GM23338 (cell line): ENCODE data around the gene FOXP1. TPM values are rescaled to one million over a fixed set of nuclear protein-coding genes. Genes with fewer than 3 reads are reported as not detected.

Source experiments
- ATAC-seq: fragments of 200-7000 bp; cut with Tn5 transposase; 3 replicates; pipeline ENCODE4 v1.9.1; 2020
- DNase-seq: peaks from one replicate; pipeline ENCODE4 v3.0.0-alpha.2; 2015; ENCODE audit warnings: low spot score
- H2AFZ ChIP-seq: fragments of 200-600 bp; sonication (generic); 2 replicates; pipeline ENCODE4 v1.8.0; 2016; ENCODE audit warnings: antibody characterized with exemption, mild to moderate bottlenecking, moderate library complexity
- H3F3A ChIP-seq: fragments of 200-600 bp; sonication (generic); replicated peaks from 2 replicates; pipeline ENCODE4 v1.8.0; 2017; ENCODE audit warnings: antibody characterized with exemption, mixed run types, low read depth
- H3K27ac ChIP-seq: fragments of 200-600 bp; sonication (generic); 2 replicates; pipeline ENCODE4 v1.6.1; 2016; ENCODE audit warnings: low read depth
- H3K27me3 ChIP-seq: fragments of 200-600 bp; sonication (generic); 2 replicates; pipeline ENCODE4 v1.8.0; 2016; ENCODE audit warnings: mild to moderate bottlenecking, mixed run types, moderate library complexity; ENCODE audit not compliant: insufficient read depth
- H3K36me3 ChIP-seq: fragments of 200-600 bp; sonication (generic); 2 replicates; pipeline ENCODE4 v1.8.0; 2016; ENCODE audit warnings: mild to moderate bottlenecking; ENCODE audit not compliant: insufficient read depth
- H3K4me1 ChIP-seq: fragments of 200-600 bp; sonication (generic); 2 replicates; pipeline ENCODE4 v1.8.0; 2016; ENCODE audit warnings: mild to moderate bottlenecking, moderate library complexity; ENCODE audit not compliant: insufficient read depth
- H3K4me2 ChIP-seq: fragments of 200-600 bp; sonication (generic); 2 replicates; pipeline ENCODE4 v1.7.1; 2017; ENCODE audit warnings: mixed run types
- H3K4me3 ChIP-seq: fragments of 200-600 bp; sonication (generic); 2 replicates; pipeline ENCODE4 v1.6.1; 2016; ENCODE audit warnings: mixed run types
- H3K79me2 ChIP-seq: fragments of 200-600 bp; sonication (generic); replicated peaks from 2 replicates; pipeline ENCODE4 v1.8.0; 2017; ENCODE audit warnings: mild to moderate bottlenecking; ENCODE audit not compliant: insufficient read depth
- H3K9me2 ChIP-seq: fragments of 200-600 bp; sonication (generic); 2 replicates; pipeline ENCODE4 v1.8.0; 2017; ENCODE audit not compliant: insufficient read depth
- H4K20me1 ChIP-seq: fragments of 200-600 bp; sonication (generic); replicated peaks from 2 replicates; pipeline ENCODE4 v1.8.0; 2017; ENCODE audit warnings: mild to moderate bottlenecking; ENCODE audit not compliant: insufficient read depth
- H3K27ac Mint-ChIP-seq: 2 replicates; pipeline ENCODE4 v1.8.0; 2020; ENCODE audit warnings: inconsistent platforms, mild to moderate bottlenecking, moderate library complexity, mixed read lengths
- H3K27me3 Mint-ChIP-seq: 3 replicates; pipeline ENCODE4 v1.8.0; 2022; ENCODE audit warnings: low read depth, mild to moderate bottlenecking, moderate library complexity, mixed read lengths, inconsistent platforms; ENCODE audit not compliant: insufficient read depth, poor library complexity
- H3K36me3 Mint-ChIP-seq: 3 replicates; pipeline ENCODE4 v1.8.0; 2021; ENCODE audit warnings: low read depth, mild to moderate bottlenecking, inconsistent platforms, moderate library complexity, mixed read lengths
- H3K4me1 Mint-ChIP-seq: 3 replicates; pipeline ENCODE4 v1.8.0; 2020; ENCODE audit warnings: mild to moderate bottlenecking, inconsistent platforms, mixed read lengths
- H3K4me3 Mint-ChIP-seq: 3 replicates; pipeline ENCODE4 v1.8.0; 2021; ENCODE audit warnings: moderate library complexity, mild to moderate bottlenecking, inconsistent platforms, mixed read lengths
- H3K9me3 Mint-ChIP-seq: 3 replicates; pipeline ENCODE4 v1.8.0; 2020; ENCODE audit warnings: moderate library complexity, mild to moderate bottlenecking, inconsistent platforms, mixed read lengths
- CREB1 ChIP-seq: fragments of 250-450 bp; sonication (Bioruptor Pico); IDR thresholded peaks from 2 replicates; pipeline ENCODE4 v1.5.0; 2020; ENCODE audit warnings: low read depth, mild to moderate bottlenecking, moderate library complexity
- EZH2phosphoT487 ChIP-seq: fragments of 200-600 bp; sonication (generic); IDR thresholded peaks from one replicate; pipeline ENCODE4 v1.8.1; 2018; ENCODE audit warnings: antibody characterized with exemption; ENCODE audit not compliant: unreplicated experiment
- JUNB ChIP-seq: IDR thresholded peaks from one replicate; pipeline ENCODE4 v1.6.1; 2016; ENCODE audit warnings: antibody characterized with exemption; ENCODE audit not compliant: unreplicated experiment
- NANOG ChIP-seq: IDR thresholded peaks from 2 replicates; pipeline ENCODE4 v1.6.1; 2016; ENCODE audit warnings: antibody characterized with exemption, borderline replicate concordance
- POLR2AphosphoS5 ChIP-seq: IDR thresholded peaks from 2 replicates; pipeline ENCODE4 v1.6.1; 2016; ENCODE audit warnings: antibody characterized with exemption, low read depth
- STAT1 ChIP-seq: IDR thresholded peaks from one replicate; pipeline ENCODE4 v1.6.1; 2016; ENCODE audit warnings: antibody characterized with exemption; ENCODE audit not compliant: unreplicated experiment
- ZNF114 ChIP-seq: fragments of 250-450 bp; sonication (Bioruptor Pico); IDR thresholded peaks from 2 replicates; pipeline ENCODE4 v1.5.0; 2020; ENCODE audit warnings: mild to moderate bottlenecking, moderate library complexity
- ZNF331 ChIP-seq: fragments of 250-450 bp; sonication (Bioruptor Pico); IDR thresholded peaks from 2 replicates; pipeline ENCODE4 v1.5.0; 2020; ENCODE audit warnings: low read depth, mild to moderate bottlenecking, moderate library complexity
- polyA plus RNA-seq: library from polyadenylated mRNA; unstranded; fragments of >200 nt; fragmentation: Nextera tagmentation; extraction: Ambion mirVana; gene quantifications from 2 replicates; pipeline ENCODE4 v1.2.1, GENCODE V29; 2016
- total RNA-seq: library from RNA; depleted of rRNA; stranded (reverse); fragments of >200 nt; shearing (Covaris generic); gene quantifications from 2 replicates; pipeline ENCODE4 v1.2.3, GENCODE V29; 2014
- TF ChIP-seq, protein P1 (sequence below), 2 experiments: fragments of 200-600 bp in 1 of 2; sonication (generic) in 1 of 2; conservative IDR thresholded peaks; 2 replicates each; pipeline versions ENCODE4 v1.5.1 to v1.6.1; 2016 to 2017; ENCODE audit warnings: antibody characterized with exemption in 2 of 2, low read depth in 2 of 2, mild to moderate bottlenecking in 2 of 2, moderate library complexity in 1 of 2
- TF ChIP-seq, protein P2 (sequence below): fragments of 250-450 bp; sonication (Bioruptor Pico); IDR thresholded peaks from 2 replicates; pipeline ENCODE4 v1.5.0; 2020; ENCODE audit warnings: mild to moderate bottlenecking, moderate library complexity
- TF ChIP-seq, protein P3 (sequence below): IDR thresholded peaks from 2 replicates; pipeline ENCODE4 v1.6.1; 2016; ENCODE audit warnings: antibody characterized with exemption

Gene FOXP1
- total and polyA plus RNA-seq, 2 experiments from 2014 or later, result 32.9 to 35.5 TPM

DNA sequence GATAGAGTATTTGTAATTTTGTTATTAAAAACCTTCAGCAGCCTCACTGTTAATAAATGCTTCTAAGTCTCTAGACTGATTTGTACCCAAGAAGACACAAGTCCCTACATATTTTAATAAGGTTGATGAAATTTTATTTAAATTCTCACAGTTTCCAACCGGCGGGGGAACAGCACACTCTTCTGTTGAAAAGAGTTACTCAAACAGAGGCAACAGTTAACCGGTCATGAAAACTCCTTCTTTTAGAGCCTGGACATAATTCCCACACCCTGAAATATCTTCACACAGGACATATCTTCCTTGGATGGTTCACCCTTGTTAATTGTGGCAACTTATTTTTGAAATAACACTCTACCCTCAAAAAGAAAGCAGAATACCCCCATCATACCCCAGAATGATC lies 278.8 kb downstream of the FOXP1 start:
- Histone ChIP-seq H3K36me3 (no peaks in the 10 kb centered on the region), H3K27me3 (peaks cover 8% of the 10 kb centered on the region; the same call in 1 of the 2 replicates), H4K20me1 (no peaks in the 10 kb centered on the region), H3K79me2 (peaks cover 38% of the 10 kb centered on the region), H3K9me2 (no peaks in the 10 kb centered on the region), H3K27ac (peak overlapping the region; percentile 97; the same call in 1 of the 2 replicates), H3K4me3 (peak overlapping the region; percentile 68), H2AFZ (no peak overlapping the region), H3K4me2 (peak overlapping the region; percentile 87), H3F3A (no peaks in the 10 kb centered on the region; the same call in 1 of the 2 replicates), H3K4me1 (peaks cover 65% of the 10 kb centered on the region)
- TF ChIP-seq, protein P1, sequence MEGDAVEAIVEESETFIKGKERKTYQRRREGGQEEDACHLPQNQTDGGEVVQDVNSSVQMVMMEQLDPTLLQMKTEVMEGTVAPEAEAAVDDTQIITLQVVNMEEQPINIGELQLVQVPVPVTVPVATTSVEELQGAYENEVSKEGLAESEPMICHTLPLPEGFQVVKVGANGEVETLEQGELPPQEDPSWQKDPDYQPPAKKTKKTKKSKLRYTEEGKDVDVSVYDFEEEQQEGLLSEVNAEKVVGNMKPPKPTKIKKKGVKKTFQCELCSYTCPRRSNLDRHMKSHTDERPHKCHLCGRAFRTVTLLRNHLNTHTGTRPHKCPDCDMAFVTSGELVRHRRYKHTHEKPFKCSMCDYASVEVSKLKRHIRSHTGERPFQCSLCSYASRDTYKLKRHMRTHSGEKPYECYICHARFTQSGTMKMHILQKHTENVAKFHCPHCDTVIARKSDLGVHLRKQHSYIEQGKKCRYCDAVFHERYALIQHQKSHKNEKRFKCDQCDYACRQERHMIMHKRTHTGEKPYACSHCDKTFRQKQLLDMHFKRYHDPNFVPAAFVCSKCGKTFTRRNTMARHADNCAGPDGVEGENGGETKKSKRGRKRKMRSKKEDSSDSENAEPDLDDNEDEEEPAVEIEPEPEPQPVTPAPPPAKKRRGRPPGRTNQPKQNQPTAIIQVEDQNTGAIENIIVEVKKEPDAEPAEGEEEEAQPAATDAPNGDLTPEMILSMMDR (conservative IDR thresholded peaks at IDR 0.05; ENCODE audit: low read depth in 2 of 2), result peak; percentile 47 to 53
- no peak for TF ChIP-seq CREB1
- H3K27me3 Mint-ChIP-seq, result peaks cover 1% of the 10 kb centered on the region
- DNase-seq, result peak; percentile 48
- peak overlapping the region; percentile 87 for H3K4me3 Mint-ChIP-seq
- peaks cover 76% of the 10 kb centered on the region for H3K4me1 Mint-ChIP-seq
- H3K9me3 Mint-ChIP-seq, result no peaks in the 10 kb centered on the region
- peak; percentile 6; the same call in 1 of the 3 replicates for ATAC-seq
- H3K27ac Mint-ChIP-seq, result peak overlapping the region; percentile 95; the same call in 1 of the 2 replicates
- H3K36me3 Mint-ChIP-seq, result no peaks in the 10 kb centered on the region

DNA sequence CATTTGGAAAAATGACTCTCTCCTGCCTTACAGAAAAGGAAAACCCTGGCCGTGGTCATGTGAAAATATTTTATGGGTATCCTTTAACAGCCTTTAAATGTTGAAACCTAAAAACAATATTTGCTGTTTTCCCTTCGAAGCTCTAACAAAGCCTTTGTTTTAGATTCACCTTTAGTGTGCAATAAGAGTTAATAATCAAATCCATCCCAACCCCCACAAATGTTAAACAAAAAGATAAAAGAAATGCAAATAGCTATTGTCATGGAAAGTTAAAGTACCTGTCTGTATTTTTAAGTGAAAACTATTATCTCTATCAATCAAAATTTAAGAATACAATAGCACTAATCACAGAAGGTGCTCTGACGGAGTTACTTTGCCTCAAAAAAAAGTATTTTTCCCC lies 279.3 kb downstream of the FOXP1 start:
- Mint-ChIP-seq H3K36me3 (no peaks in the 10 kb centered on the region), H3K4me1 (peaks cover 76% of the 10 kb centered on the region), H3K27ac (no peak overlapping the region), H3K4me3 (peak overlapping the region; percentile 87), H3K9me3 (no peaks in the 10 kb centered on the region), H3K27me3 (peaks cover 1% of the 10 kb centered on the region)
- Histone ChIP-seq H3K4me2 (peak overlapping the region; percentile 87), H3K36me3 (no peaks in the 10 kb centered on the region), H4K20me1 (no peaks in the 10 kb centered on the region), H2AFZ (no peak overlapping the region), H3K4me1 (peaks cover 66% of the 10 kb centered on the region), H3K79me2 (peaks cover 38% of the 10 kb centered on the region), H3K9me2 (no peaks in the 10 kb centered on the region), H3K27ac (no peak overlapping the region), H3K27me3 (peaks cover 8% of the 10 kb centered on the region; the same call in 1 of the 2 replicates), H3F3A (no peaks in the 10 kb centered on the region; the same call in 1 of the 2 replicates), H3K4me3 (peak overlapping the region; percentile 68)
- peak; percentile 35 for DNase-seq
- no peak for ATAC-seq
- TF ChIP-seq CREB1, result no peak
- no peak for TF ChIP-seq ZNF114
- TF ChIP-seq, protein P1 (conservative IDR thresholded peaks at IDR 0.05; ENCODE audit: low read depth in 2 of 2), result no peak
- TF ChIP-seq, protein P2, sequence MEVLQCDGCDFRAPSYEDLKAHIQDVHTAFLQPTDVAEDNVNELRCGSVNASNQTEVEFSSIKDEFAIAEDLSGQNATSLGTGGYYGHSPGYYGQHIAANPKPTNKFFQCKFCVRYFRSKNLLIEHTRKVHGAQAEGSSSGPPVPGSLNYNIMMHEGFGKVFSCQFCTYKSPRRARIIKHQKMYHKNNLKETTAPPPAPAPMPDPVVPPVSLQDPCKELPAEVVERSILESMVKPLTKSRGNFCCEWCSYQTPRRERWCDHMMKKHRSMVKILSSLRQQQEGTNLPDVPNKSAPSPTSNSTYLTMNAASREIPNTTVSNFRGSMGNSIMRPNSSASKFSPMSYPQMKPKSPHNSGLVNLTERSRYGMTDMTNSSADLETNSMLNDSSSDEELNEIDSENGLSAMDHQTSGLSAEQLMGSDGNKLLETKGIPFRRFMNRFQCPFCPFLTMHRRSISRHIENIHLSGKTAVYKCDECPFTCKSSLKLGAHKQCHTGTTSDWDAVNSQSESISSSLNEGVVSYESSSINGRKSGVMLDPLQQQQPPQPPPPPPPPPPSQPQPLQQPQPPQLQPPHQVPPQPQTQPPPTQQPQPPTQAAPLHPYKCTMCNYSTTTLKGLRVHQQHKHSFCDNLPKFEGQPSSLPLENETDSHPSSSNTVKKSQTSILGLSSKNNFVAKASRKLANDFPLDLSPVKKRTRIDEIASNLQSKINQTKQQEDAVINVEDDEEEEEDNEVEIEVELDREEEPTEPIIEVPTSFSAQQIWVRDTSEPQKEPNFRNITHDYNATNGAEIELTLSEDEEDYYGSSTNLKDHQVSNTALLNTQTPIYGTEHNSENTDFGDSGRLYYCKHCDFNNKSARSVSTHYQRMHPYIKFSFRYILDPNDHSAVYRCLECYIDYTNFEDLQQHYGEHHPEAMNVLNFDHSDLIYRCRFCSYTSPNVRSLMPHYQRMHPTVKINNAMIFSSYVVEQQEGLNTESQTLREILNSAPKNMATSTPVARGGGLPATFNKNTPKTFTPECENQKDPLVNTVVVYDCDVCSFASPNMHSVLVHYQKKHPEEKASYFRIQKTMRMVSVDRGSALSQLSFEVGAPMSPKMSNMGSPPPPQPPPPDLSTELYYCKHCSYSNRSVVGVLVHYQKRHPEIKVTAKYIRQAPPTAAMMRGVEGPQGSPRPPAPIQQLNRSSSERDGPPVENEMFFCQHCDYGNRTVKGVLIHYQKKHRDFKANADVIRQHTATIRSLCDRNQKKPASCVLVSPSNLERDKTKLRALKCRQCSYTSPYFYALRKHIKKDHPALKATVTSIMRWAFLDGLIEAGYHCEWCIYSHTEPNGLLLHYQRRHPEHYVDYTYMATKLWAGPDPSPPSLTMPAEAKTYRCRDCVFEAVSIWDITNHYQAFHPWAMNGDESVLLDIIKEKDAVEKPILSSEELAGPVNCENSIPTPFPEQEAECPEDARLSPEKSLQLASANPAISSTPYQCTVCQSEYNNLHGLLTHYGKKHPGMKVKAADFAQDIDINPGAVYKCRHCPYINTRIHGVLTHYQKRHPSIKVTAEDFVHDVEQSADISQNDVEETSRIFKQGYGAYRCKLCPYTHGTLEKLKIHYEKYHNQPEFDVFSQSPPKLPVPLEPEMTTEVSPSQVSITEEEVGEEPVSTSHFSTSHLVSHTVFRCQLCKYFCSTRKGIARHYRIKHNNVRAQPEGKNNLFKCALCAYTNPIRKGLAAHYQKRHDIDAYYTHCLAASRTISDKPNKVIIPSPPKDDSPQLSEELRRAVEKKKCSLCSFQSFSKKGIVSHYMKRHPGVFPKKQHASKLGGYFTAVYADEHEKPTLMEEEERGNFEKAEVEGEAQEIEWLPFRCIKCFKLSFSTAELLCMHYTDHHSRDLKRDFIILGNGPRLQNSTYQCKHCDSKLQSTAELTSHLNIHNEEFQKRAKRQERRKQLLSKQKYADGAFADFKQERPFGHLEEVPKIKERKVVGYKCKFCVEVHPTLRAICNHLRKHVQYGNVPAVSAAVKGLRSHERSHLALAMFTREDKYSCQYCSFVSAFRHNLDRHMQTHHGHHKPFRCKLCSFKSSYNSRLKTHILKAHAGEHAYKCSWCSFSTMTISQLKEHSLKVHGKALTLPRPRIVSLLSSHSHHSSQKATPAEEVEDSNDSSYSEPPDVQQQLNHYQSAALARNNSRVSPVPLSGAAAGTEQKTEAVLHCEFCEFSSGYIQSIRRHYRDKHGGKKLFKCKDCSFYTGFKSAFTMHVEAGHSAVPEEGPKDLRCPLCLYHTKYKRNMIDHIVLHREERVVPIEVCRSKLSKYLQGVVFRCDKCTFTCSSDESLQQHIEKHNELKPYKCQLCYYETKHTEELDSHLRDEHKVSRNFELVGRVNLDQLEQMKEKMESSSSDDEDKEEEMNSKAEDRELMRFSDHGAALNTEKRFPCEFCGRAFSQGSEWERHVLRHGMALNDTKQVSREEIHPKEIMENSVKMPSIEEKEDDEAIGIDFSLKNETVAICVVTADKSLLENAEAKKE (CRISPR knock-in tag), result no peak
- TF ChIP-seq EZH2phosphoT487, result no peak
- TF ChIP-seq POLR2AphosphoS5, result no peak
- TF ChIP-seq ZNF331 (CRISPR knock-in tag), result no peak
- no peak for TF ChIP-seq NANOG
- TF ChIP-seq JUNB, result no peak
- TF ChIP-seq, protein P3, sequence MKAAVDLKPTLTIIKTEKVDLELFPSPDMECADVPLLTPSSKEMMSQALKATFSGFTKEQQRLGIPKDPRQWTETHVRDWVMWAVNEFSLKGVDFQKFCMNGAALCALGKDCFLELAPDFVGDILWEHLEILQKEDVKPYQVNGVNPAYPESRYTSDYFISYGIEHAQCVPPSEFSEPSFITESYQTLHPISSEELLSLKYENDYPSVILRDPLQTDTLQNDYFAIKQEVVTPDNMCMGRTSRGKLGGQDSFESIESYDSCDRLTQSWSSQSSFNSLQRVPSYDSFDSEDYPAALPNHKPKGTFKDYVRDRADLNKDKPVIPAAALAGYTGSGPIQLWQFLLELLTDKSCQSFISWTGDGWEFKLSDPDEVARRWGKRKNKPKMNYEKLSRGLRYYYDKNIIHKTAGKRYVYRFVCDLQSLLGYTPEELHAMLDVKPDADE, result no peak
- TF ChIP-seq STAT1, result no peak
